Trophoblast cell (in vitro differentiated cells and primary cell): ENCODE measurements around the gene ZNF674.

ENCODE experiments used
- DNase-seq, 2 donors: peaks; one replicate each; pipeline ENCODE4 v3.0.0-alpha.2; 2016
- H2AFZ ChIP-seq: 2 replicates; pipeline ENCODE4 v1.6.1; 2013; ENCODE audit warnings: low read length, moderate library complexity, mild to moderate bottlenecking; ENCODE audit not compliant: insufficient read depth, poor library complexity
- H2AK5ac ChIP-seq: 2 replicates; pipeline ENCODE4 v1.6.1; 2013; ENCODE audit warnings: mild to moderate bottlenecking, low read length
- H2BK120ac ChIP-seq: 2 replicates; pipeline ENCODE4 v1.6.1; 2013; ENCODE audit warnings: low read length, mild to moderate bottlenecking, moderate library complexity; ENCODE audit not compliant: insufficient read depth, poor library complexity
- H2BK12ac ChIP-seq: 2 replicates; pipeline ENCODE4 v1.6.1; 2013; ENCODE audit warnings: mild to moderate bottlenecking, low read length, moderate library complexity
- H2BK5ac ChIP-seq: 2 replicates; pipeline ENCODE4 v1.6.1; 2013; ENCODE audit warnings: low read length, low read depth, moderate library complexity, mild to moderate bottlenecking; ENCODE audit not compliant: poor library complexity
- H3K14ac ChIP-seq: 2 replicates; pipeline ENCODE4 v1.6.1; 2013; ENCODE audit warnings: mild to moderate bottlenecking, low read length
- H3K18ac ChIP-seq: 2 replicates; pipeline ENCODE4 v1.6.1; 2013; ENCODE audit warnings: mild to moderate bottlenecking, low read length
- H3K23ac ChIP-seq: 2 replicates; pipeline ENCODE4 v1.6.1; 2013; ENCODE audit warnings: low read length
- H3K27ac ChIP-seq: 2 replicates; pipeline ENCODE4 v1.5.1; 2013; ENCODE audit warnings: low read depth, mild to moderate bottlenecking, inconsistent platforms, low read length, moderate library complexity
- H3K27me3 ChIP-seq: 2 replicates; pipeline ENCODE4 v1.6.1; 2013; ENCODE audit warnings: inconsistent platforms, mild to moderate bottlenecking, low read length, moderate library complexity; ENCODE audit not compliant: insufficient read depth
- H3K36me3 ChIP-seq, 2 experiments: 1 replicate in 1 of 2; 2 replicates in 1 of 2; pipeline ENCODE4 v1.6.1; 2013; ENCODE audit warnings: low read length in 2 of 2, mild to moderate bottlenecking in 2 of 2, moderate library complexity in 1 of 2; ENCODE audit not compliant: insufficient read depth in 2 of 2, control insufficient read depth in 1 of 2
- H3K4ac ChIP-seq: 2 replicates; pipeline ENCODE4 v1.6.1; 2013; ENCODE audit warnings: low read depth, mild to moderate bottlenecking, low read length, moderate library complexity
- H3K4me1 ChIP-seq, 2 experiments: 1 replicate in 1 of 2; 2 replicates in 1 of 2; pipeline ENCODE4 v1.6.1; 2013; ENCODE audit warnings: low read length in 2 of 2, mild to moderate bottlenecking in 2 of 2, moderate library complexity in 1 of 2; ENCODE audit not compliant: insufficient read depth in 2 of 2, control insufficient read depth in 1 of 2
- H3K4me2 ChIP-seq: 2 replicates; pipeline ENCODE4 v1.6.1; 2013; ENCODE audit warnings: inconsistent platforms, mild to moderate bottlenecking, low read length, moderate library complexity
- H3K4me3 ChIP-seq: 2 replicates; pipeline ENCODE4 v1.5.1; 2013; ENCODE audit warnings: mild to moderate bottlenecking, low read depth, low read length, inconsistent platforms
- H3K79me1 ChIP-seq: one replicate; pipeline ENCODE4 v1.6.1; 2013; ENCODE audit warnings: low read length
- H3K79me2 ChIP-seq: 2 replicates; pipeline ENCODE4 v1.6.1; 2013; ENCODE audit warnings: low read length, mild to moderate bottlenecking; ENCODE audit not compliant: control insufficient read depth, insufficient read depth, poor library complexity
- H3K9ac ChIP-seq: 2 replicates; pipeline ENCODE4 v1.6.1; 2013; ENCODE audit warnings: mild to moderate bottlenecking, low read length
- H3K9me3 ChIP-seq: 2 replicates; pipeline ENCODE4 v1.6.1; 2013; ENCODE audit warnings: low read depth, mild to moderate bottlenecking, control low read depth, inconsistent platforms, low read length; ENCODE audit not compliant: insufficient read depth
- H4K12ac ChIP-seq: 2 replicates; pipeline ENCODE4 v1.6.1; 2013; ENCODE audit warnings: low read depth, mild to moderate bottlenecking, low read length, moderate library complexity
- H4K8ac ChIP-seq: 2 replicates; pipeline ENCODE4 v1.6.1; 2013; ENCODE audit warnings: low read depth, mild to moderate bottlenecking, low read length, moderate library complexity
- H4K91ac ChIP-seq: one replicate; pipeline ENCODE4 v1.6.1; 2013; ENCODE audit warnings: low read depth, mild to moderate bottlenecking, low read length, moderate library complexity
- WGBS: extraction: QIAGEN DNeasy Blood & Tissue Kit; methylation state at CpG from one replicate; pipeline ENCODE4 v1.1.7; 2013; ENCODE audit warnings: missing lambda C conversion rate; ENCODE audit not compliant: insufficient read length, insufficient coverage; ENCODE audit errors: extremely low coverage; 5-methylcytosine and 5-hydroxymethylcytosine counted together

The ZNF674 gene

DNA sequence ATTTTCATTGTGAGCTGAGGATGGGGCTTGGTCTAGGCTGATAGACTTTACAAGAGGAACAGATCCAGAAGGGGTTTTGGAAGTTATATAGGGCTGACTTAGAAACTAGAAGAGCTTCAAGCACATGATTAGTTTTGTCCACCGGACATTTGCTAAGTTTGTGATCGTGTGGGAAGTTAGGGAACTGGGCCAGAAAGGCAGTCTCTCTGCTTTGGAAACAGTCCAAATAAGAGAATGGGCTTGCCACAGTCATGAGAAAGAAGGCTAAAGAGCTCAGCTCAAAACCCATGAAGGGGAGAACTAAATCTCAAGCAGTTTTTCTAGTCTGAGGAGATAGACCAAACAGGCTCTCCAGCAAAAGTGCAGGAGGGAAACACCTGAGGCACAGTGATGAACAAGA is 67.8 kb downstream of the ZNF674 start:
- Histone ChIP-seq H3K4me3 (no peak overlapping the region), H2BK120ac (no peak overlapping the region), H4K91ac (no peak overlapping the region), H3K18ac (no peak overlapping the region), H3K79me1 (no peaks in the 10 kb centered on the region), H3K4me1 (no peaks in the 10 kb centered on the region), H3K36me3 (no peaks in the 10 kb centered on the region), H3K27ac (no peak overlapping the region), H2AK5ac (no peak overlapping the region), H2BK5ac (no peak overlapping the region), H3K4ac (no peak overlapping the region), H4K8ac (no peak overlapping the region), H3K79me2 (no peaks in the 10 kb centered on the region), H2AFZ (no peak overlapping the region), H4K12ac (no peak overlapping the region), H3K14ac (no peak overlapping the region), H2BK12ac (no peak overlapping the region), H3K27me3 (no peaks in the 10 kb centered on the region), H3K4me2 (no peak overlapping the region), H3K23ac (no peak overlapping the region), H3K9me3 (no peaks in the 10 kb centered on the region), H3K9ac (no peak overlapping the region)
- no CpG with 5 or more reads among the region's 2 CpGs for WGBS
- DNase-seq = no peak

DNA sequence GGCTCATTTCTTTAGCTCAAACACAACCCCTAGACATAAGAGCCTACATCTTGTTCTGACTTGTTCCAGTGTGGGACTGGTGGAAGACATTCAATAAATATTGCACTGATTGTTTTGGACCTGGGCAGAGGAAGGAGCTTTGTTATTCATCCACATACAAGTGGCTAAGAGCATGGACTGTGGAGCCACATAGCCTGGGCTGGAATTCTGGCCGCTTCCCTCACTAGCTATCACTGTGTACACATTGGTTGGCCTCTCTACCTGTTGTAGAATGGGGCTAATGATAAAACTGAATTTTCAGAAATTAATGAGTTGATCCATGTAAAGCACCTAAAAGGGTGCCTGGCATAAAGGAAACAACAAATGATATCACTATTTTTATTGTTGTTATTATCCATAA is 80.0 kb downstream of the ZNF674 start:
- H2AFZ ChIP-seq = no peak overlapping the region
- H3K4me1 ChIP-seq = no peaks in the 10 kb centered on the region
- no peak overlapping the region for H4K8ac ChIP-seq
- H3K79me2 ChIP-seq = no peaks in the 10 kb centered on the region
- H3K4me3 ChIP-seq = no peak overlapping the region
- H3K9me3 ChIP-seq = no peaks in the 10 kb centered on the region
- H3K4ac ChIP-seq = no peak overlapping the region
- H2BK120ac ChIP-seq = no peak overlapping the region
- no peaks in the 10 kb centered on the region for H3K27me3 ChIP-seq
- no peak overlapping the region for H3K4me2 ChIP-seq
- no peak overlapping the region for H3K9ac ChIP-seq
- no peak overlapping the region for H3K18ac ChIP-seq
- no peak overlapping the region for H2BK12ac ChIP-seq
- no peak overlapping the region for H3K27ac ChIP-seq
- H3K14ac ChIP-seq = no peak overlapping the region
- WGBS = no CpG with 5 or more reads among the region's 1 CpG
- H3K23ac ChIP-seq = no peak overlapping the region
- DNase-seq = no peak
- H2BK5ac ChIP-seq = no peak overlapping the region
- no peak overlapping the region for H2AK5ac ChIP-seq
- peaks cover 9 to 15% of the 10 kb centered on the region in 2 experiments for H3K36me3 ChIP-seq
- H3K79me1 ChIP-seq = no peaks in the 10 kb centered on the region
- H4K12ac ChIP-seq = no peak overlapping the region
- no peak overlapping the region for H4K91ac ChIP-seq

DNA sequence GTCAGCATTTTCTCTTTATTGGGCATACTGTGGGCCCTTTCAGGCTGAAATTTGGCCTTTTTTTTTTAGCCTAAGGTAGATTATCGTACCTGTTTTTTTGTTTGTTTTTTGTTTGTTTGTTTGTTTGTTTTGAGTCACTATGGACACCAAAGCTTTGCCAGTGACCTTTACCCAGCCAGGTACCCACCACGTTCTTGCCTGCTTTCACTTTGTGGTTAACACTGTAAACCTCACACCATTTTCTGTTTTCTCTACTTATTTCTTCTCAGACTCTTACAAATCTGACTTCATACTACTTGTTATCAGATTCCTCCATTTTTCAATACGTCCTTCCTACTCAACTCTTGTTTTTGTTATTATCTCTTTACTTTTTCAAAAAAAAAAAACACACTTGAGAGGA is 81.5 kb downstream of the ZNF674 start:
- Histone ChIP-seq H2BK5ac (no peak overlapping the region), H3K27me3 (no peaks in the 10 kb centered on the region), H4K12ac (no peak overlapping the region), H3K14ac (no peak overlapping the region), H3K36me3 (peaks cover 9 to 15% of the 10 kb centered on the region in 2 experiments), H3K23ac (no peak overlapping the region), H2BK12ac (no peak overlapping the region), H2AK5ac (no peak overlapping the region), H3K4me3 (no peak overlapping the region), H4K8ac (no peak overlapping the region), H3K27ac (no peak overlapping the region), H3K4ac (no peak overlapping the region), H3K9me3 (no peaks in the 10 kb centered on the region), H3K4me1 (no peaks in the 10 kb centered on the region), H3K79me2 (no peaks in the 10 kb centered on the region), H3K4me2 (no peak overlapping the region), H3K79me1 (no peaks in the 10 kb centered on the region), H4K91ac (no peak overlapping the region), H3K9ac (no peak overlapping the region), H2AFZ (no peak overlapping the region), H3K18ac (no peak overlapping the region), H2BK120ac (no peak overlapping the region)
- no peak for DNase-seq
- 100% methylated on average over 1 of the region's 3 CpGs for WGBS

- no CpG with 5 or more reads among the region's 2 CpGs for WGBS
- no peak overlapping the region for H3K27ac ChIP-seq
- no peaks in the 10 kb centered on the region for H3K9me3 ChIP-seq
- no peaks in the 10 kb centered on the region for H3K4me1 ChIP-seq
- H3K4me3 ChIP-seq = no peak overlapping the region
- H3K79me2 ChIP-seq = no peaks in the 10 kb centered on the region
- H3K9ac ChIP-seq = no peak overlapping the region
- peaks cover 6 to 15% of the 10 kb centered on the region in 2 experiments for H3K36me3 ChIP-seq
- H2AFZ ChIP-seq = no peak overlapping the region
- H4K8ac ChIP-seq = no peak overlapping the region
- DNase-seq = no peak
- H3K18ac ChIP-seq = no peak overlapping the region
- no peak overlapping the region for H2BK5ac ChIP-seq
- H2AK5ac ChIP-seq = no peak overlapping the region
- H3K79me1 ChIP-seq = no peaks in the 10 kb centered on the region
- no peak overlapping the region for H3K4ac ChIP-seq
- H3K27me3 ChIP-seq = no peaks in the 10 kb centered on the region
- no peak overlapping the region for H3K14ac ChIP-seq
- H3K4me2 ChIP-seq = no peak overlapping the region
- H3K23ac ChIP-seq = no peak overlapping the region
- no peak overlapping the region for H4K91ac ChIP-seq
- H4K12ac ChIP-seq = no peak overlapping the region
- no peak overlapping the region for H2BK12ac ChIP-seq
- H2BK120ac ChIP-seq = no peak overlapping the region
Observed at GRCh38 chrX:46461660-46462191, 83.5 kb downstream of the ZNF674 start.
